Panc1 (cell line): Measurements from ENCODE around the gene IGLL5. TPM values are rescaled to one million over a fixed set of nuclear protein-coding genes. Genes with fewer than 3 reads are reported as not detected.

Experiments
- ATAC-seq: fragments of 200-7000 bp; cut with Tn5 transposase; 2 replicates; pipeline ENCODE4 v1.9.1; 2020; ENCODE audit warnings: mild to moderate bottlenecking, moderate library complexity
- BruUV-seq: library from RNA; stranded (reverse); fragments of 400-500 nt; replicated peaks from 2 replicates; lab custom pipeline; 2021; lab: Mats Ljungman, UMichigan
- CTCF ChIA-PET: fragments of 300-600 bp; sonication (Branson Sonifier 250); formaldehyde crosslinking; loops from one replicate; lab custom pipeline; 2022; ENCODE audit warnings: antibody characterized with exemption; lab: Charles Lee
- POLR2A ChIA-PET: fragments of 300-600 bp; sonication (Branson Sonifier 250); formaldehyde crosslinking; loops from one replicate; lab custom pipeline; 2022; ENCODE audit warnings: antibody characterized with exemption; lab: Charles Lee
- DNase-seq: peaks from one replicate; pipeline ENCODE4 v3.0.0-alpha.2; 2010; ENCODE audit warnings: low read depth, low spot score
- H3K27ac ChIP-seq: 2 replicates; pipeline ENCODE4 v1.5.1; 2011; ENCODE audit warnings: mild to moderate bottlenecking, low read length, inconsistent platforms
- H3K27me3 ChIP-seq: fragments of 200-500 bp; sonication (Bioruptor generic); 2 replicates; pipeline ENCODE4 v1.6.0; 2014; ENCODE audit warnings: low read length, inconsistent platforms; ENCODE audit not compliant: control insufficient read depth, insufficient read depth
- H3K36me3 ChIP-seq: fragments of 200-500 bp; sonication (Bioruptor generic); 2 replicates; pipeline ENCODE4 v1.5.1; 2014; ENCODE audit warnings: inconsistent platforms, mild to moderate bottlenecking, low read length, moderate library complexity; ENCODE audit not compliant: control insufficient read depth, insufficient read depth
- H3K4me1 ChIP-seq: 2 replicates; pipeline ENCODE4 v1.5.1; 2011; ENCODE audit warnings: inconsistent platforms, mild to moderate bottlenecking, low read length, moderate library complexity; ENCODE audit not compliant: control insufficient read depth, insufficient read depth
- H3K4me3 ChIP-seq, 2 experiments: 2 replicates each; pipeline ENCODE4 v1.5.1; 2011 to 2012; ENCODE audit warnings: low read depth in 2 of 2, low read length in 2 of 2, mild to moderate bottlenecking in 2 of 2, inconsistent platforms in 1 of 2, moderate library complexity in 1 of 2
- H3K9me3 ChIP-seq: fragments of 200-500 bp; sonication (Bioruptor generic); 2 replicates; pipeline ENCODE4 v1.5.1; 2014; ENCODE audit warnings: low read depth, mild to moderate bottlenecking, inconsistent platforms, low read length, moderate library complexity; ENCODE audit not compliant: control insufficient read depth, insufficient read depth
- POLR2AphosphoS5 ChIP-seq: IDR thresholded peaks from 2 replicates; pipeline ENCODE4 v1.6.1; 2012; ENCODE audit warnings: mild to moderate bottlenecking, low read depth, low read length, moderate library complexity
- REST ChIP-seq, 2 experiments: IDR thresholded peaks; 2 replicates each; pipeline ENCODE4 v1.6.1; 2011 to 2012; ENCODE audit warnings: low read depth in 2 of 2, control low read depth in 1 of 2, low read length in 1 of 2, mild to moderate bottlenecking in 1 of 2, moderate library complexity in 1 of 2; ENCODE audit not compliant: insufficient read depth in 1 of 2
- SIN3A ChIP-seq: IDR thresholded peaks from 2 replicates; pipeline ENCODE4 v1.6.1; 2012; ENCODE audit warnings: low read depth, mild to moderate bottlenecking, low read length, moderate library complexity, borderline replicate concordance; ENCODE audit not compliant: insufficient read depth
- TCF7L2 ChIP-seq: IDR thresholded peaks from 2 replicates; pipeline ENCODE4 v1.6.1; 2011; ENCODE audit warnings: mild to moderate bottlenecking, low read depth, low read length, inconsistent platforms
- in situ Hi-C: cut with HindIII; loops from 2 replicates; pipeline ENCODE4 v1.10.0; 2016; ENCODE audit warnings: low sequenced_read_pairs, low pct_unique_long_range_greater_than_20kb
- intact Hi-C: fragments of 100-400 bp; cut with micrococcal nuclease; formaldehyde crosslinking; loops from one replicate; pipeline ENCODE4 v1.10.0; 2022; ENCODE audit not compliant: unreplicated experiment
- total RNA-seq: library from RNA; stranded (reverse); gene quantifications from one replicate; pipeline ENCODE4 v1.2.1, GENCODE V29; 2021; ENCODE audit not compliant: unreplicated experiment
- TF ChIP-seq, protein P1 (sequence below): fragments of 450-650 bp; IDR thresholded peaks from 2 replicates; pipeline ENCODE4 v1.5.1; 2017; ENCODE audit warnings: mild to moderate bottlenecking

The IGLL5 gene
- total RNA-seq, 1 experiment from 2014 or later = not detected

DNA sequence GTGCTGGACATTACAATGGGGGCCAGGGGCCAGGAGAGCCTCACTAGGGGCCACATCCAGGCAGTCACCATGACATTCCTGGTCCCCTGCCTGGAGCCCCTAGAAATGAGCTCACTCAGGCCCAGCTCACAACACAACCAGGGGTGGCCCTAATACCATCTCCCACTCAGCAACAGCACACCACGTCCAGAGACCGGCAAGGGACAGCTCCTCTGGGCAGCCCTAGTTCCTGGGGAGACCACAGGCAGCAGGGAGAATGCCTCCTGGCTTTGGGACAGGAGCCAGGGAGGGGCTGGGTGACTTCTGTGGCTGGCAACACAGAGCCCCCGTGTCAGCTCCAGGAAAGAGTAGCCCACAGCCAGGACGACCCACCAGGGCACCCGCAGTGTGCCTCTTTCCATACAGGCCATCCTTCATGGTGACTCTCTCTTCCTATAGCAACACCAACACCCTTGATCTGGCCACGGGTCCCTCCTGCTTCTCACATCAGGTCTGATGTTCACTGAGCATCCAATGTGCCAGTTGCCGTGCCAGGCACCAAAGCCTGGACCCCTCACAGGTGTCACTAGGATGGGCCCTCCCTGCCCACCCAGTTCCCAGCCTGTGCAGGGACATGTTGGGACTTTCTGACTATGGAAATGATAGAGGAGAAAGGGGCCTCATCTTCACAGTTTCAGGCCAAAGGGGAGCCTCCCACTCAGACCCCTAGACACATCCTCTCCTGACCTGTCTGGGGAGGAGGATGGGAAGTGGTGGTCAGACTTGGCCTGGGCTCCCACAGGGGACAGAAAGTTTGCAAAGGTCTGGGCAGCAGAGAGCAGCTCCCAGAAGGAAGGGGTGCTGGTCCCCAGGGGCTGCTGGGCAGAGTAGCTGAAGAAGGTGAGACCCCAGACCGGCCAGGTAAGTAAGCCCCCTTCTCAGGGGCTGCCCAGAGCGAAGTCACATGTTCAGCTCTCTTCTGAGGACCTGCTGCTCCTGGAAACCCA is 43.2 kb downstream of the IGLL5 start:
- TF ChIP-seq POLR2AphosphoS5 = no peak
- TF ChIP-seq SIN3A = no peak
- TF ChIP-seq TCF7L2 = no peak
- no peak for TF ChIP-seq REST (IDR thresholded peaks at IDR 0.05; ENCODE audit: insufficient read depth in 1 of 2, low read depth in 2 of 2, low read length in 1 of 2)
- TF ChIP-seq, protein P1, sequence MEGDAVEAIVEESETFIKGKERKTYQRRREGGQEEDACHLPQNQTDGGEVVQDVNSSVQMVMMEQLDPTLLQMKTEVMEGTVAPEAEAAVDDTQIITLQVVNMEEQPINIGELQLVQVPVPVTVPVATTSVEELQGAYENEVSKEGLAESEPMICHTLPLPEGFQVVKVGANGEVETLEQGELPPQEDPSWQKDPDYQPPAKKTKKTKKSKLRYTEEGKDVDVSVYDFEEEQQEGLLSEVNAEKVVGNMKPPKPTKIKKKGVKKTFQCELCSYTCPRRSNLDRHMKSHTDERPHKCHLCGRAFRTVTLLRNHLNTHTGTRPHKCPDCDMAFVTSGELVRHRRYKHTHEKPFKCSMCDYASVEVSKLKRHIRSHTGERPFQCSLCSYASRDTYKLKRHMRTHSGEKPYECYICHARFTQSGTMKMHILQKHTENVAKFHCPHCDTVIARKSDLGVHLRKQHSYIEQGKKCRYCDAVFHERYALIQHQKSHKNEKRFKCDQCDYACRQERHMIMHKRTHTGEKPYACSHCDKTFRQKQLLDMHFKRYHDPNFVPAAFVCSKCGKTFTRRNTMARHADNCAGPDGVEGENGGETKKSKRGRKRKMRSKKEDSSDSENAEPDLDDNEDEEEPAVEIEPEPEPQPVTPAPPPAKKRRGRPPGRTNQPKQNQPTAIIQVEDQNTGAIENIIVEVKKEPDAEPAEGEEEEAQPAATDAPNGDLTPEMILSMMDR = no peak
- POLR2A ChIA-PET = no interaction called here
- intact Hi-C loops (no loop called here), in situ Hi-C loops (no loop called here)
- H3K27me3 ChIP-seq = no peaks in the 10 kb centered on the region
- H3K27ac ChIP-seq = no peak overlapping the region
- H3K4me3 ChIP-seq = no peak overlapping the region
- H3K36me3 ChIP-seq = no peaks in the 10 kb centered on the region
- H3K9me3 ChIP-seq = no peaks in the 10 kb centered on the region
- no peaks in the 10 kb centered on the region for H3K4me1 ChIP-seq
- DNase-seq = no peak
- no TSS peak for BruUV-seq
- no peak for ATAC-seq
- CTCF ChIA-PET = no interaction called here

DNA sequence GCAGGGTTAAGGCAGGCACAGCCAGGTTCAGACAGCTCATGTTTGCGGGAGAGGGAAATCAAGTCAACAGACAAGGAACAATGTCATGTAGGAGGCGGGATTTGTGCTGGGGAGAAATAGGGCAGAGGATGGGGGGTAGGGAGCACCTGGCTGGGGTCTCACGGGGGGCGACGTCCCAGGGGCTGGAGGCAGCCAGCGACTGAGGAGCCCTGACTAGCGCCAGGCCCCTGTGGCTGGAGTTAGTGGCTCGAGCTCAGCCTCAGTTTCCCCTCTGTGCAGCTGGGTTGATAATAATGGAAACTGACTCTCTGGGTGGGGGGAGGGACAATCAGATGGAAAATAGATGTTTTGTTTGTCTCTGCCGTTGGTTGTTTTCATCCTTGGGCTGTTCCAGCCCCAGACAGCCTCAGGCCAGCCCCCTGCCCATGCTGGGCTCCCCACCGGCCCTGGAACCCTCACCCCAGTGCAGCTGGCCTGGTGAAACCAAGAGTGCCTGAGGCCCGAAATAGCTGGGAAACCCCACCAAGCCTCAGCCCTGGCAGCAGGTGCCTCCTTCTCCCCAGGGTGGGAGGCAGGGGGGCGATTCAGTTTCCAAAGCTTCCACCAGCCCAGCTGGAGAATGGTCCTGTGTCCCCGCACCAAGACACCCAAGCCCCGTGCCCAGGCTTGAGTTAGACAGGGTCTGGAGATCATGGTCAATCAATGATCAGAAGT is 44.1 kb downstream of the IGLL5 start:
- ChIA-PET POLR2A (no interaction called here), CTCF (no interaction called here)
- Histone ChIP-seq H3K4me1 (no peaks in the 10 kb centered on the region), H3K27me3 (no peaks in the 10 kb centered on the region), H3K9me3 (no peaks in the 10 kb centered on the region), H3K27ac (no peak overlapping the region), H3K36me3 (no peaks in the 10 kb centered on the region), H3K4me3 (no peak overlapping the region)
- in situ Hi-C loops (no loop called here), intact Hi-C loops (no loop called here)
- BruUV-seq = no TSS peak
- ATAC-seq = no peak
- TF ChIP-seq REST (IDR thresholded peaks at IDR 0.05; ENCODE audit: insufficient read depth in 1 of 2, low read depth in 2 of 2, low read length in 1 of 2) = no peak
- TF ChIP-seq TCF7L2 = no peak
- no peak for TF ChIP-seq POLR2AphosphoS5
- TF ChIP-seq, protein P1 = no peak
- no peak for TF ChIP-seq SIN3A
- no peak for DNase-seq
